Uterus (tissue), 2 donors: Measurements from ENCODE around the gene MMRN2.

Experiments
- POLR2A ChIP-seq, 2 donors: fragments of 450-650 bp; IDR thresholded peaks; one replicate each; pipeline ENCODE4 v1.6.1; 2016; ENCODE audit warnings: antibody characterized with exemption in 2 of 2, mild to moderate bottlenecking in 1 of 2, moderate library complexity in 1 of 2
- TF ChIP-seq, protein P1 (sequence below), 4 experiments: fragments of 200-600 bp in 2 of 4; fragments of 450-650 bp in 2 of 4; sonication (generic) in 2 of 4; IDR thresholded peaks; one replicate each; pipeline ENCODE4 v1.5.1; 2016 to 2019; ENCODE audit warnings: antibody characterized with exemption in 4 of 4, mild to moderate bottlenecking in 2 of 4, moderate library complexity in 1 of 4

DNA sequence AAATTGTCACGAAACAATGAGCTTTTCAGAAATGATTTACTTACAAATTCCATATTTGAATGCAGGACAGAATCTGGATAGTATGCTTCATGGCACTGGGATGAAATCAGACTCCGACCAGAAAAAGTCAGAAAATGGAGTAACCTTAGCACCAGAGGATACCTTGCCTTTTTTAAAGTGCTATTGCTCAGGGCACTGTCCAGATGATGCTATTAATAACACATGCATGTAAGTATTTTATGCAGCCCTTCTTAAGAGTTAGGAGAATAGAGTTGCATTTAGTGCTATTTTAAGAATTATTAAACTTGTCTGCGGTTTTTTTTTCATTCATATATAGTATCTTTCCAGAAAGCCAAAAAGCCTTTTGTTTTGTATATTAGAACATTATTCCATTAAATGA lies 67.4 kb downstream of the MMRN2 start:
- TF ChIP-seq, protein P1, sequence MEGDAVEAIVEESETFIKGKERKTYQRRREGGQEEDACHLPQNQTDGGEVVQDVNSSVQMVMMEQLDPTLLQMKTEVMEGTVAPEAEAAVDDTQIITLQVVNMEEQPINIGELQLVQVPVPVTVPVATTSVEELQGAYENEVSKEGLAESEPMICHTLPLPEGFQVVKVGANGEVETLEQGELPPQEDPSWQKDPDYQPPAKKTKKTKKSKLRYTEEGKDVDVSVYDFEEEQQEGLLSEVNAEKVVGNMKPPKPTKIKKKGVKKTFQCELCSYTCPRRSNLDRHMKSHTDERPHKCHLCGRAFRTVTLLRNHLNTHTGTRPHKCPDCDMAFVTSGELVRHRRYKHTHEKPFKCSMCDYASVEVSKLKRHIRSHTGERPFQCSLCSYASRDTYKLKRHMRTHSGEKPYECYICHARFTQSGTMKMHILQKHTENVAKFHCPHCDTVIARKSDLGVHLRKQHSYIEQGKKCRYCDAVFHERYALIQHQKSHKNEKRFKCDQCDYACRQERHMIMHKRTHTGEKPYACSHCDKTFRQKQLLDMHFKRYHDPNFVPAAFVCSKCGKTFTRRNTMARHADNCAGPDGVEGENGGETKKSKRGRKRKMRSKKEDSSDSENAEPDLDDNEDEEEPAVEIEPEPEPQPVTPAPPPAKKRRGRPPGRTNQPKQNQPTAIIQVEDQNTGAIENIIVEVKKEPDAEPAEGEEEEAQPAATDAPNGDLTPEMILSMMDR (IDR thresholded peaks at IDR 0.05): no peak
- no peak for TF ChIP-seq POLR2A (IDR thresholded peaks at IDR 0.05)
